GM03348 (cell line): Measurements from ENCODE around the gene TERB1.
A peak's percentile ranks its signal among the peaks of the same experiment; 100 is the strongest.
"Not testable (repeated sequence)": the region's sequence is repeated elsewhere in the genome, so short reads cannot be mapped to it uniquely, and the experiment has no call there.

ENCODE experiments used
- DNase-seq: peaks from one replicate; pipeline ENCODE4 v3.0.0; 2012; ENCODE audit warnings: low spot score

TERB1 gene

GRCh38 chr16:66814734-66815133 is 13.3 kb upstream of the TERB1 start:
- DNase-seq, result no peak

GRCh38 chr16:66811043-66811442 is 9.7 kb upstream of the TERB1 start:
- no peak for DNase-seq

GRCh38 chr16:66810391-66810790 is 9.0 kb upstream of the TERB1 start:
- no peak for DNase-seq

- no peak for DNase-seq
Measured at GRCh38 chr16:66809765-66810164, 8.4 kb upstream of the TERB1 start.

GRCh38 chr16:66802159-66802558 is 775 bp upstream of the TERB1 start:
- no peak for DNase-seq

- no peak for DNase-seq
Measured at GRCh38 chr16:66800856-66801255, 528 bp downstream of the TERB1 start.

- no peak for DNase-seq
Measured at GRCh38 chr16:66798161-66798560, 3.2 kb downstream of the TERB1 start.

GRCh38 chr16:66793984-66794383 is 7.4 kb downstream of the TERB1 start:
- not testable (repeated sequence) for DNase-seq

GRCh38 chr16:66790130-66790733 is 11.2 kb downstream of the TERB1 start:
- no peak for DNase-seq

GRCh38 chr16:66787427-66787826 is 14.0 kb downstream of the TERB1 start:
- DNase-seq, result no peak

GRCh38 chr16:66786551-66786950 is 14.8 kb downstream of the TERB1 start:
- DNase-seq, result no peak

- DNase-seq, result no peak
Measured at GRCh38 chr16:66776457-66776856, 24.9 kb downstream of the TERB1 start.

GRCh38 chr16:66774981-66775380 is 26.4 kb downstream of the TERB1 start:
- DNase-seq, result no peak

GRCh38 chr16:66758086-66758485 is 43.3 kb downstream of the TERB1 start:
- DNase-seq, result no peak

GRCh38 chr16:66754819-66755218 is 46.6 kb downstream of the TERB1 start:
- DNase-seq, result no peak

GRCh38 chr16:66754211-66754610 is 47.2 kb downstream of the TERB1 start:
- DNase-seq, result no peak

GRCh38 chr16:66752958-66753357 is 48.4 kb downstream of the TERB1 start:
- DNase-seq, result no peak

- no peak for DNase-seq
Measured at GRCh38 chr16:66752379-66752778, 49.0 kb downstream of the TERB1 start.

GRCh38 chr16:66751992-66752322 is 49.4 kb downstream of the TERB1 start:
- DNase-seq, result no peak

- peak; percentile 99 for DNase-seq
Measured at GRCh38 chr16:66751303-66751991, 49.9 kb downstream of the TERB1 start, which contains the start of gene DYNC1LI2. TSS of gene DYNC1LI2 (minus strand) at chr16:66751609. CDS start at chr16:66751591, 18 bp downstream.

- peak; percentile 47 for DNase-seq
Measured at GRCh38 chr16:66751053-66751302, 50.4 kb downstream of the TERB1 start.

GRCh38 chr16:66750279-66751052 is 50.9 kb downstream of the TERB1 start:
- DNase-seq, result no peak

GRCh38 chr16:66746682-66747081 is 54.7 kb downstream of the TERB1 start:
- DNase-seq, result peak; percentile 35

- DNase-seq, result no peak
Measured at GRCh38 chr16:66746048-66746447, 55.3 kb downstream of the TERB1 start.
